ENCODE measurements around the gene MARCHF2. TPM values are rescaled to one million over a fixed set of nuclear protein-coding genes. Genes with fewer than 3 reads are reported as not detected.

MARCHF2 gene
- total RNA-seq, 1 donor from 2014 or later = 45.0 TPM

DNA sequence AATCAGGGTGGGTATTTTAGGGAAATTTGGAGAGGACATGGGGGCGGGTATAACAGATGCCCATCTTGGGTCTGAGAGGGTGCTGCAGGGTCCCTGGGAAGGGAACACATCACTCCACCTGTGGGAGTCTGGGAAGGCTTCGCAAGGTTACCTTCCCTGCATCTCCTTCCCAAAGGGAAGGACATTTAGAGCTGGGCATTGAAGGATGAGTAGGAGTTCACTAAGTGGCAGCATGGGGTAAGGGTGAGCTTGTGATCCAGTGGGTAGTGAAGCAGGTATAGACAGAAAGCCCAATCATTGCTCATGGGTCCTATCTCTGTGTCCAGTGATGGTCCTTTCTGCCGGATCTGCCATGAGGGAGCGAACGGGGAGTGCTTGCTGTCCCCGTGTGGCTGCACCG is 13.2 kb downstream of the MARCHF2 start:
- TF ChIP-seq, protein P1, sequence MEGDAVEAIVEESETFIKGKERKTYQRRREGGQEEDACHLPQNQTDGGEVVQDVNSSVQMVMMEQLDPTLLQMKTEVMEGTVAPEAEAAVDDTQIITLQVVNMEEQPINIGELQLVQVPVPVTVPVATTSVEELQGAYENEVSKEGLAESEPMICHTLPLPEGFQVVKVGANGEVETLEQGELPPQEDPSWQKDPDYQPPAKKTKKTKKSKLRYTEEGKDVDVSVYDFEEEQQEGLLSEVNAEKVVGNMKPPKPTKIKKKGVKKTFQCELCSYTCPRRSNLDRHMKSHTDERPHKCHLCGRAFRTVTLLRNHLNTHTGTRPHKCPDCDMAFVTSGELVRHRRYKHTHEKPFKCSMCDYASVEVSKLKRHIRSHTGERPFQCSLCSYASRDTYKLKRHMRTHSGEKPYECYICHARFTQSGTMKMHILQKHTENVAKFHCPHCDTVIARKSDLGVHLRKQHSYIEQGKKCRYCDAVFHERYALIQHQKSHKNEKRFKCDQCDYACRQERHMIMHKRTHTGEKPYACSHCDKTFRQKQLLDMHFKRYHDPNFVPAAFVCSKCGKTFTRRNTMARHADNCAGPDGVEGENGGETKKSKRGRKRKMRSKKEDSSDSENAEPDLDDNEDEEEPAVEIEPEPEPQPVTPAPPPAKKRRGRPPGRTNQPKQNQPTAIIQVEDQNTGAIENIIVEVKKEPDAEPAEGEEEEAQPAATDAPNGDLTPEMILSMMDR (IDR thresholded peaks at IDR 0.05) = no peak
- Mint-ChIP-seq H3K9me3 (ENCODE audit: unreplicated experiment) (no peaks in the 10 kb centered on the region), H3K36me3 (ENCODE audit: unreplicated experiment) (peaks cover 16% of the 10 kb centered on the region), H3K27me3 (ENCODE audit: unreplicated experiment) (no peaks in the 10 kb centered on the region), H3K4me1 (ENCODE audit: unreplicated experiment) (peaks cover 26% of the 10 kb centered on the region), H3K27ac (ENCODE audit: unreplicated experiment) (no peak overlapping the region), H3K4me3 (ENCODE audit: unreplicated experiment) (no peak overlapping the region)
- DNase-seq (ENCODE audit: extremely low spot score, unreplicated experiment) = no peak

DNA sequence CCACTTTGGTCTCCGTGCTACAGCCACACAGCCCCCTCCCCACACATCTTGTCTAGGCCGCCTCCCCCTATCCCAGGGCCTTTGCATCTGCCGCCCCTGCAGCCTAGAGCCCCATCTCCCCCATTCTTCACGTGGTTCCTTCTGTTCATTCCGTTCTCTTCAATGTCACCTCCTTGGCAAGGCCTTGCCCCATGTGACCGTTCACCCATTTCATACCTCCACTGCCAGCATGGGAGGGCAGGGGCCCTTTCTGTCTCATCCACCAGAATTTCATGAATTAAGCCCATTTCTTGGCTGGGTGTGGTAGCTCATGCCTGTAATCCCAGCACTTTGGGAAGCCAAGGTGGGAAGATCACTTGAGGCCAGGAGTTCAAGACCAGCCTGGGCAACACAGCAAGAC is 15.9 kb downstream of the MARCHF2 start:
- H3K27me3 Mint-ChIP-seq (ENCODE audit: unreplicated experiment) = no peaks in the 10 kb centered on the region
- H3K4me3 Mint-ChIP-seq (ENCODE audit: unreplicated experiment) = no peak overlapping the region
- H3K9me3 Mint-ChIP-seq (ENCODE audit: unreplicated experiment) = no peaks in the 10 kb centered on the region
- H3K36me3 Mint-ChIP-seq (ENCODE audit: unreplicated experiment) = peaks cover 11% of the 10 kb centered on the region
- TF ChIP-seq, protein P1 (IDR thresholded peaks at IDR 0.05) = no peak
- no peak overlapping the region for H3K27ac Mint-ChIP-seq (ENCODE audit: unreplicated experiment)
- DNase-seq (ENCODE audit: extremely low spot score, unreplicated experiment) = no peak
- peaks cover 19% of the 10 kb centered on the region for H3K4me1 Mint-ChIP-seq (ENCODE audit: unreplicated experiment)

DNA sequence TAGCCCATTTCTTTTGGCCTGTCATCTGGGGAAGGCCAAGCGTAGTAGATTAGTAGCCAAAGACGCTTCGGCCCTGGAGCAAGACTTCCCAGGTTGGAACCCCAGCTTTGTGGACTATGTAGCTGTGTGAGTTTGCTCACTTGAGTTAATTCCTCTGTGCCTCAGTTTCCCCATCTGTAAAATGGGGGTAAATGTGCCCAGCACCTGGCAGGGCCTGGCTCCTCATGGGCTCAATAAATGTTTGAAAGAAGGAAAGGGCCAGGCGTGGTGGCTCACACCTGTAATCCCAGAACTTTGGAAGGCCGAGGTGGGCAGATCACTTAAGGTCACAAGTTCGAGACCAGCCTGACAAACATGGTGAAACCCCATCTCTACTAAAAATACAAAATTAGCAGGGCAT is 16.7 kb downstream of the MARCHF2 start:
- Mint-ChIP-seq H3K4me1 (ENCODE audit: unreplicated experiment) (peaks cover 19% of the 10 kb centered on the region), H3K36me3 (ENCODE audit: unreplicated experiment) (peaks cover 11% of the 10 kb centered on the region), H3K27ac (ENCODE audit: unreplicated experiment) (no peak overlapping the region), H3K4me3 (ENCODE audit: unreplicated experiment) (no peak overlapping the region), H3K27me3 (ENCODE audit: unreplicated experiment) (no peaks in the 10 kb centered on the region), H3K9me3 (ENCODE audit: unreplicated experiment) (no peaks in the 10 kb centered on the region)
- DNase-seq (ENCODE audit: extremely low spot score, unreplicated experiment) = no peak
- TF ChIP-seq, protein P1 (IDR thresholded peaks at IDR 0.05) = no peak

DNA sequence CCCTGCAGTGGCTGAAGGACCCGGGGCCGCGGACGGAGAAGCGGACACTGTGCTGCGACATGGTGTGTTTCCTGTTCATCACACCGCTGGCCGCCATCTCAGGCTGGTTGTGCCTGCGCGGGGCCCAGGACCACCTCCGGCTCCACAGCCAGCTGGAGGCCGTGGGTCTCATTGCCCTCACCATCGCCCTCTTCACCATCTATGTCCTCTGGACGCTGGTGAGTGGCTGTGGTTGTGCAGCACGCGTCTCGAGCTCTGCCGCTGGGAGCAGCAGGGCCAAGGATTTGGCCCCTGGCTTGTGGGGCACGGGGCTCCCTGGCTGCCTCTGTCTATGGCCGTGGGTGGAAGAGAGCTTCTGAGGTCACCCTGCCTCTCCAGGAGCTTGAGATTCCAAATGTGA is 17.5 kb downstream of the MARCHF2 start:
- DNase-seq (ENCODE audit: extremely low spot score, unreplicated experiment) = no peak
- H3K4me3 Mint-ChIP-seq (ENCODE audit: unreplicated experiment) = no peak overlapping the region
- peaks cover 24% of the 10 kb centered on the region for H3K4me1 Mint-ChIP-seq (ENCODE audit: unreplicated experiment)
- TF ChIP-seq, protein P1 (IDR thresholded peaks at IDR 0.05) = no peak
- H3K9me3 Mint-ChIP-seq (ENCODE audit: unreplicated experiment) = no peaks in the 10 kb centered on the region
- H3K27ac Mint-ChIP-seq (ENCODE audit: unreplicated experiment) = no peak overlapping the region
- H3K36me3 Mint-ChIP-seq (ENCODE audit: unreplicated experiment) = peaks cover 11% of the 10 kb centered on the region
- no peaks in the 10 kb centered on the region for H3K27me3 Mint-ChIP-seq (ENCODE audit: unreplicated experiment)

DNA sequence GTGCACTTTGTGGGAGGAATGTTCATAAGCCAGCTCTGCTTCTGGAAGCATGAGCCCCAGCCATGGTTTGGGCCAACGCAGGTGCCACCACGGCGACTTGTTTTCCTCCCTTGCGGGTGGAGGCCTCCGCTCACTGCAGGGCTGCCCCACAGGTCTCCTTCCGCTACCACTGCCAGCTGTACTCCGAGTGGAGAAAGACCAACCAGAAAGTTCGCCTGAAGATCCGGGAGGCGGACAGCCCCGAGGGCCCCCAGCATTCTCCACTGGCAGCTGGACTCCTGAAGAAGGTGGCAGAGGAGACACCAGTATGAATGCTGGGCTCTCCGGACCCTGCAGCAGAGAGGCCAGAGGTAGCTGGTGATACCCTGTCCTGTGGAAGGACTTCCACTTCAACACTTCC is 25.1 kb downstream of the MARCHF2 start:
- Mint-ChIP-seq H3K36me3 (ENCODE audit: unreplicated experiment) (peaks cover 2% of the 10 kb centered on the region), H3K4me1 (ENCODE audit: unreplicated experiment) (peaks cover 30% of the 10 kb centered on the region), H3K4me3 (ENCODE audit: unreplicated experiment) (no peak overlapping the region), H3K9me3 (ENCODE audit: unreplicated experiment) (no peaks in the 10 kb centered on the region), H3K27ac (ENCODE audit: unreplicated experiment) (no peak overlapping the region), H3K27me3 (ENCODE audit: unreplicated experiment) (no peaks in the 10 kb centered on the region)
- TF ChIP-seq, protein P1 (IDR thresholded peaks at IDR 0.05) = no peak
- DNase-seq (ENCODE audit: extremely low spot score, unreplicated experiment) = no peak

Data from osteocyte (in vitro differentiated cells).